CD4-positive, alpha-beta T cell treated with Interleukin-17A for 1 hour (primary cell): ENCODE results near the gene C2CD4B.

ENCODE experiments used
- DNase-seq: peaks from one replicate; pipeline ENCODE4 v3.0.0-alpha.2; 2020

C2CD4B gene

DNA sequence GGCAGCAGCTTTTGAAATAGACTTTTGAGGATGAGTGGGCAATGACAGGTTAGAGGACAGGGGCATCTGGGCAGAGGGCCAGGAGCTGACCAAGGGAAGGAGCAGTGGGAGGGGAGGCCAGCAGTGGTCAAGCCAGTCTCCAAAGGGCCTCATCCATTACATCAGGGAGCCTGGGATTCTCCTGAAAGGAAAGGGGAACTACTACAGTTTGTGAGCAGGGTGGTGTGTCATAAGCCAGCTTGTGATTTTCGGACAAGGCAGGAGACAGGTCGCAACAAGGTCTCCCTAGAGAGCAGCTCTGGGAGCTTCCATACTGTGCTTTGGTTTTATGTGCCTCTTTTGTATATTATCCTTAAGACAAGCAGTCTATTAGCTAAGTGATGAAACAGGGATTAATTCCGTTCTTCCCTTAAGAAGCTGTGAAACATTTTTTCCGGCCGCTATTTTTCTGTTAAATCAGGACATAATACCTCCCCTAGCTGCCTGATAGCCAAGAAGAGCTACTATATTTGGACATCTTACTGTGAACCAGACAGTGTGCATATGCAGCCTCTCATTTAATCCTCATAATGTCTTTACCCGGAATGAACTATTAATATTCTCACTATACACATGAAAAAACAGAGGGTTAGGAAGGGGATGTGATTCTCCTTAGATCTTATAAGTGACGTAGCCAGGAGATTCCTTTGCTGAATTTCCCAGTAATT is 46.4 kb downstream of the C2CD4B start:
- DNase-seq: no peak

DNA sequence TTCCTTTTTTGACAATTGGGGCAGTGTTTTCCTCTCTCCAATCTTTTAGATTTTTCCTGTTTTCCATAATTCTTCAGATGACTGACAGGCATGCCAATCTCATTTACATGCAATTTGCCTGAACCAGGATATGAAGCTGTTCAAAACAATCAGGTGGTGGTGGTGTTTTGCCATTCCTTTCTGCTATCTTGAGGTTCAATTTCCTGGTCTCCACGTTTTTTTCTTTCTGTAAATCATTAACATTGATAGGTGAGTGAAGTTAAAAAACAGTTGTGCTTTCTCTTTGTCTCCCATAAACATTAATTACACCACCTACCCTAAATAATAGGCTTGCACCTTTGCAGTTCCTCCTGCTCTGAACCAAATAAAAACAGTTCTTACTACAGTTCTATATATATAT is 49.2 kb downstream of the C2CD4B start:
- DNase-seq: no peak
